Tibial nerve (tissue), 4 donors: ENCODE measurements around the gene PLG. TPM values are rescaled to one million over a fixed set of nuclear protein-coding genes. Genes with fewer than 3 reads are reported as not detected.

Source experiments
- DNase-seq, 2 donors: peaks; one replicate each; pipeline ENCODE4 v3.0.0-alpha.2; 2019; ENCODE audit warnings: low spot score in 2 of 2
- H3K27ac ChIP-seq, 4 donors: fragments of 200-600 bp; sonication (generic) in 3 of 4; one replicate each; pipeline ENCODE4 v1.5.1; 2017 to 2019; ENCODE audit warnings: mild to moderate bottlenecking in 1 of 4
- H3K27me3 ChIP-seq, 2 donors: fragments of 200-600 bp; sonication (generic) in 1 of 2; one replicate each; pipeline versions ENCODE4 v1.5.1 to v1.6.0; 2017 to 2019
- H3K36me3 ChIP-seq, 3 donors: fragments of 200-600 bp; sonication (generic); one replicate each; pipeline ENCODE4 v1.5.1; 2018 to 2019
- H3K4me1 ChIP-seq, 4 donors: fragments of 200-600 bp; sonication (generic) in 3 of 4; one replicate each; pipeline ENCODE4 v1.5.1; 2017 to 2019
- H3K4me3 ChIP-seq, 4 donors: fragments of 200-600 bp; sonication (generic) in 3 of 4; one replicate each; pipeline ENCODE4 v1.5.1; 2017 to 2019; ENCODE audit warnings: mild to moderate bottlenecking in 1 of 4, moderate library complexity in 1 of 4
- H3K9me3 ChIP-seq, 4 donors: fragments of 200-600 bp; sonication (generic) in 3 of 4; one replicate each; pipeline ENCODE4 v1.5.1; 2017 to 2019
- EP300 ChIP-seq, 2 donors: sonication (generic); formaldehyde crosslinking; IDR thresholded peaks; one replicate each; pipeline ENCODE4 v1.6.1; 2017; ENCODE audit warnings: antibody characterized with exemption in 2 of 2, mild to moderate bottlenecking in 1 of 2
- POLR2A ChIP-seq, 2 donors: fragments of 450-650 bp; IDR thresholded peaks; one replicate each; pipeline ENCODE4 v1.6.1; 2017; ENCODE audit warnings: antibody characterized with exemption in 2 of 2, mild to moderate bottlenecking in 2 of 2, moderate library complexity in 2 of 2
- WGBS, 2 donors: methylation state at CpG; one replicate each; pipeline ENCODE4 v1.1.5; 2018; 5-methylcytosine and 5-hydroxymethylcytosine counted together
- total RNA-seq, 4 donors: library from RNA; depleted of rRNA; stranded (reverse); fragments of >200 nt; gene quantifications; one replicate each; pipeline ENCODE4 v1.1.0, GENCODE V29; 2016
- TF ChIP-seq, protein P1 (sequence below), 5 experiments: fragments of 200-600 bp in 3 of 5; fragments of 450-650 bp in 2 of 5; sonication (generic) in 3 of 5; IDR thresholded peaks; one replicate each; pipeline ENCODE4 v1.5.1; 2016 to 2019; ENCODE audit warnings: antibody characterized with exemption in 5 of 5, mild to moderate bottlenecking in 3 of 5, moderate library complexity in 2 of 5

PLG gene
- total RNA-seq, 4 donors from 2014 or later: 2.5 TPM; not detected in 3

DNA sequence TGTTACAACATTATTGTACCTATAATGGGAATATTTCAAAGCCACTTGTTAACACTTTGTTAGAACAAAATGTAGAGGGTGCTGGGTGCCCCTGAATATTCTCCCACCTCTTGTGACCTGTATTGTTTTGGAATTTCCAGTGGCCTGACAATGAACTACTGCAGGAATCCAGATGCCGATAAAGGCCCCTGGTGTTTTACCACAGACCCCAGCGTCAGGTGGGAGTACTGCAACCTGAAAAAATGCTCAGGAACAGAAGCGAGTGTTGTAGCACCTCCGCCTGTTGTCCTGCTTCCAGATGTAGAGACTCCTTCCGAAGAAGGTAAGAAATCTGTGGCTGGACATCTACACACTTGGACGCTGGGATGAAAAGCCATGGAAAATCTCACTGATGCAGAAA is 28.9 kb downstream of the PLG start:
- no peaks in the 10 kb centered on the region for H3K4me1 ChIP-seq
- H3K36me3 ChIP-seq: no peaks in the 10 kb centered on the region
- no peak overlapping the region for H3K27ac ChIP-seq
- H3K4me3 ChIP-seq: no peak overlapping the region
- H3K9me3 ChIP-seq: no peaks in the 10 kb centered on the region
- H3K27me3 ChIP-seq: no peaks in the 10 kb centered on the region
- DNase-seq: no peak
- WGBS, 2 donors: 50 to 60% methylated on average over 6 of the region's 6 CpGs
- TF ChIP-seq, protein P1, sequence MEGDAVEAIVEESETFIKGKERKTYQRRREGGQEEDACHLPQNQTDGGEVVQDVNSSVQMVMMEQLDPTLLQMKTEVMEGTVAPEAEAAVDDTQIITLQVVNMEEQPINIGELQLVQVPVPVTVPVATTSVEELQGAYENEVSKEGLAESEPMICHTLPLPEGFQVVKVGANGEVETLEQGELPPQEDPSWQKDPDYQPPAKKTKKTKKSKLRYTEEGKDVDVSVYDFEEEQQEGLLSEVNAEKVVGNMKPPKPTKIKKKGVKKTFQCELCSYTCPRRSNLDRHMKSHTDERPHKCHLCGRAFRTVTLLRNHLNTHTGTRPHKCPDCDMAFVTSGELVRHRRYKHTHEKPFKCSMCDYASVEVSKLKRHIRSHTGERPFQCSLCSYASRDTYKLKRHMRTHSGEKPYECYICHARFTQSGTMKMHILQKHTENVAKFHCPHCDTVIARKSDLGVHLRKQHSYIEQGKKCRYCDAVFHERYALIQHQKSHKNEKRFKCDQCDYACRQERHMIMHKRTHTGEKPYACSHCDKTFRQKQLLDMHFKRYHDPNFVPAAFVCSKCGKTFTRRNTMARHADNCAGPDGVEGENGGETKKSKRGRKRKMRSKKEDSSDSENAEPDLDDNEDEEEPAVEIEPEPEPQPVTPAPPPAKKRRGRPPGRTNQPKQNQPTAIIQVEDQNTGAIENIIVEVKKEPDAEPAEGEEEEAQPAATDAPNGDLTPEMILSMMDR (IDR thresholded peaks at IDR 0.05): no peak
- TF ChIP-seq EP300 (IDR thresholded peaks at IDR 0.05) (no peak), POLR2A (IDR thresholded peaks at IDR 0.05) (no peak)

DNA sequence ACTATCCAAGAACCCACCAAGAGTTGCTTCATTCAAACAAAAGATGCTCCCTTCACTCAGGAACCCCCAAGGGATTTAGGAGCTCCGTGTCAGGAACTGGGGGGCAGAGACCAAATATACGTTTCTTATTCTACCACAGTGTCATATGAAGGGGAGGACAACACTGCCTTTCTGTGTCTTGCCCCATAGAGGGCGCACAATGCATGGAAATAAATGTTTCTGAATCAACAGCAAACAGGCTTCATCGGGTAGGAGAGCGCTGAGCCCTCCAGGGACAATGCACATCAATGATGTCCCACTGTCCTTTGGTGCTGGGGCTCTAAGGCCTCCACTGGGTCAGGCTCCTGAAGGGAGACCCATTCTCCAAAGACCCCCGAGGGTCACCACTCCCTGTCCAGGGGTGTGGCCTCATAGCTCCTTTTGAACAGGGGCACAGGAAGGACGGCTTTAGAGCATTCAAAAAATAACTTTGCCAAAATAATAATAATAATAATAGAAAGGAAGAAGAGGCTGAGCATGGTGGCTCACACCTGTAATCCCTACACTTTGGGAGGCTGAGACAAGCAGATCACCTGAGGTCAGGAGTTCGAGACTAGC is 31.1 kb downstream of the PLG start:
- peak in 1 of 2 donors; percentile 18 for DNase-seq
- Histone ChIP-seq H3K4me1 (no peaks in the 10 kb centered on the region), H3K4me3 (no peak overlapping the region), H3K9me3 (no peaks in the 10 kb centered on the region), H3K36me3 (no peaks in the 10 kb centered on the region), H3K27me3 (no peaks in the 10 kb centered on the region), H3K27ac (no peak overlapping the region)
- TF ChIP-seq, protein P1 (IDR thresholded peaks at IDR 0.05): peak; percentile 46 to 60 (median 49)
- no peak for TF ChIP-seq POLR2A (IDR thresholded peaks at IDR 0.05)
- no peak for TF ChIP-seq EP300 (IDR thresholded peaks at IDR 0.05)
- 28% methylated on average over 8 of the region's 8 CpGs for WGBS, 2 donors

DNA sequence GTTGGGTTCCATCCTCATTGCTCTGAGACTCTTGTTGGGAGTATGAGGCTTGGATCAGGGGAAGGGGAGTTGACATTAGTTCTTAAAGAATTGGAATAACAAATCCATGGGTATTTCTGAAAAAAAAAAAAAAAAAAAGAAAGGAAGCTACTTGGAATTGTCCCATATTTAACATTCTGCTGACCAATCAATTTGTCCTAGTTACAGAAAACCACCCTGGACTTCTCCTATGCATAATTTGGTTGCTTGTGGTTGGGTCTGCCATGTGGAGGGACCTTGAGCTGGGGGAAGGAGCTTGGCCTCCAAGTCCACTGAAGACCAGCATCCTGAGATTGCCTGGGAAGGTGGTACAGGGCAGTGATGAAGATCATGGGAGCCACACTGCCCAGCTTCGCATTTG is 32.6 kb downstream of the PLG start:
- Histone ChIP-seq H3K27me3 (no peaks in the 10 kb centered on the region), H3K36me3 (no peaks in the 10 kb centered on the region), H3K4me1 (no peaks in the 10 kb centered on the region), H3K4me3 (no peak overlapping the region), H3K27ac (no peak overlapping the region), H3K9me3 (no peaks in the 10 kb centered on the region)
- TF ChIP-seq, protein P1 (IDR thresholded peaks at IDR 0.05): no peak
- TF ChIP-seq EP300 (IDR thresholded peaks at IDR 0.05): no peak
- TF ChIP-seq POLR2A (IDR thresholded peaks at IDR 0.05): no peak
- no peak for DNase-seq
- WGBS, 2 donors: 86 to 96% methylated on average over 1 of the region's 1 CpG

DNA sequence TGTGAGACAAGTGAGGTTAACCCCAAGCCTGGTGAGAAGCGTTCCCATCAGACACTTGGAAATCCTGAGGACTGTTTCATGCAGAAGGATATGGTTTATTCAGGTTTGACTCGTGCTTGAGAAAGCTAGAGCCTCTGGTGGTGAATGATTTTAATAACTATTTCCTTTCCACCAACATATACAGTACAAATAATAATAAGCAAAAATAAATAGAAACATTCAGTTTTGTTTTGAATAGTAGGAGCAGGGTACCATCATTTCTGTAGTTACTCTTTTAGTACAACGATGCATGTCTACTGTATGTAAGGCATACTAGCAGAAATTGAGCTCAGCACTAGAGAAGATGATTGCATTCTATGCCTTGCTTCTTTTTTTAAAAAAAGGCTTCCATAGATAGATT is 33.5 kb downstream of the PLG start:
- H3K4me1 ChIP-seq: no peaks in the 10 kb centered on the region
- WGBS, 2 donors: 64 to 66% methylated on average over 3 of the region's 3 CpGs
- no peak for DNase-seq
- no peak overlapping the region for H3K4me3 ChIP-seq
- no peaks in the 10 kb centered on the region for H3K9me3 ChIP-seq
- TF ChIP-seq, protein P1 (IDR thresholded peaks at IDR 0.05): no peak
- TF ChIP-seq EP300 (IDR thresholded peaks at IDR 0.05) (no peak), POLR2A (IDR thresholded peaks at IDR 0.05) (no peak)
- no peaks in the 10 kb centered on the region for H3K36me3 ChIP-seq
- H3K27ac ChIP-seq: no peak overlapping the region
- H3K27me3 ChIP-seq: no peaks in the 10 kb centered on the region

DNA sequence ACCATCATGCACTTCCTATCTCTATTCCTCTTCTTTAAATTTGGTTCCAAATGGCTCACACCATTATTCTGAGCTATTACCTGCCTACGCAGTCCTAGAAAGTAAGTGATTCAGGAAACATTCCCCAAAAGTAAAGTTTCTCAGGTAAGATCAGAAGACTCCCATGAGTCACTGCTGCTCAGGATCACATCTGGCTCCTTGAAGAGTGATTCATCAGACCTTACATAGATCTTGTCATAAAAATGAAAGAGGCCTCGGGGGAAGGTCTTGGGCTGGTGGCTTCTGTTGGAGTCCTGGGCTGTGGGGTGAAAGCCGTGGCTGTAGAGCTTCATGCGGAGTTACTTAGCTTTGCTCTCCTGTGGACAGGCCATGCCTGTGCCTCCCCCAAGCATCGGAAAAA is 35.9 kb downstream of the PLG start:
- TF ChIP-seq, protein P1 (IDR thresholded peaks at IDR 0.05): no peak
- no peak for TF ChIP-seq POLR2A (IDR thresholded peaks at IDR 0.05)
- no peak for TF ChIP-seq EP300 (IDR thresholded peaks at IDR 0.05)
- Histone ChIP-seq H3K4me3 (no peak overlapping the region), H3K4me1 (no peaks in the 10 kb centered on the region), H3K27ac (no peak overlapping the region), H3K9me3 (peaks cover 0 to 17% (median 0%) of the 10 kb centered on the region in 4 donors), H3K27me3 (no peaks in the 10 kb centered on the region), H3K36me3 (no peaks in the 10 kb centered on the region)
- 88 to 92% methylated on average over 5 of the region's 5 CpGs for WGBS, 2 donors
- DNase-seq: no peak
